Measurements from ENCODE around the gene GPS1. TPM values are rescaled to one million over a fixed set of nuclear protein-coding genes. Genes with fewer than 3 reads are reported as not detected.
A peak's percentile ranks its signal among the peaks of the same experiment; 100 is the strongest.

GPS1 gene
- total RNA-seq, 1 donor from 2014 or later, result 105 TPM

- no peak overlapping the region for H3K4me3 ChIP-seq (ENCODE audit: low read depth, low read length)
- TF ChIP-seq CTCF (conservative IDR thresholded peaks at IDR 0.05; ENCODE audit: low read depth, low read length), result no peak
Observed at GRCh38 chr17:82029990-82030469, 21.7 kb upstream of the GPS1 start.

GRCh38 chr17:82030470-82031302 lies 21.0 kb upstream of the GPS1 start:
- TF ChIP-seq CTCF (conservative IDR thresholded peaks at IDR 0.05; ENCODE audit: low read depth, low read length), result peak; percentile 43
- H3K4me3 ChIP-seq (ENCODE audit: low read depth, low read length), result peak overlapping the region; percentile 57
- peak; percentile 13 for DNase-seq (ENCODE audit: low read depth)

More at GRCh38 chr17:82029990-82030469, 21.7 kb upstream of the GPS1 start:
- DNase-seq (ENCODE audit: low read depth), result no peak

GRCh38 chr17:82031303-82031884 lies 20.3 kb upstream of the GPS1 start, which contains the start of gene RAC3:
RAC3 (plus strand) TSS chr17:82031678; CDS start chr17:82031762, 84 bp downstream.
- DNase-seq (ENCODE audit: low read depth), result no peak
- H3K4me3 ChIP-seq (ENCODE audit: low read depth, low read length), result peak within 1 kb of the TSS; percentile 62
- TF ChIP-seq CTCF (conservative IDR thresholded peaks at IDR 0.05; ENCODE audit: low read depth, low read length), result no peak

- no peak for DNase-seq (ENCODE audit: low read depth)
- TF ChIP-seq CTCF (conservative IDR thresholded peaks at IDR 0.05; ENCODE audit: low read depth, low read length), result no peak
- peak overlapping the region; percentile 62 for H3K4me3 ChIP-seq (ENCODE audit: low read depth, low read length)
Observed at GRCh38 chr17:82031885-82032627, 19.6 kb upstream of the GPS1 start.

- DNase-seq (ENCODE audit: low read depth), result no peak
- H3K4me3 ChIP-seq (ENCODE audit: low read depth, low read length), result no peak overlapping the region
- TF ChIP-seq CTCF (conservative IDR thresholded peaks at IDR 0.05; ENCODE audit: low read depth, low read length), result no peak
Observed at GRCh38 chr17:82033359-82034085, 18.2 kb upstream of the GPS1 start.

- no peak for TF ChIP-seq CTCF (conservative IDR thresholded peaks at IDR 0.05; ENCODE audit: low read depth, low read length)
Observed at GRCh38 chr17:82034371-82035011, 17.2 kb upstream of the GPS1 start.

More at GRCh38 chr17:82034371-82035011, 17.2 kb upstream of the GPS1 start:
- no peak overlapping the region for H3K4me3 ChIP-seq (ENCODE audit: low read depth, low read length)
- no peak for DNase-seq (ENCODE audit: low read depth)
